ENCODE results near the gene DUT. TPM values are rescaled to one million over a fixed set of nuclear protein-coding genes. Genes with fewer than 3 reads are reported as not detected.

DUT gene
- total and polyA plus RNA-seq, 9 of the 15 experiments (the other 6 are each of a cell fraction or from before 2014, with no cell fraction given), result 13.9 to 235 (median 94.9) TPM

GRCh38 chr15:48330855-48331795, at the start of gene DUT (continued):
- TF ChIP-seq ZNF592 (IDR thresholded peaks at IDR 0.05), result no peak
- TF ChIP-seq PHF20 (IDR thresholded peaks at IDR 0.05; ENCODE audit: partially characterized antibody), result peak; percentile 77
- no peak for TF ChIP-seq TRIM28 (IDR thresholded peaks at IDR 0.05)
- no peak for TF ChIP-seq MCM7 (IDR thresholded peaks at IDR 0.05)
- TF ChIP-seq KDM5B (IDR thresholded peaks at IDR 0.05; ENCODE audit: insufficient replicate concordance, low read depth, low read length), result peak; percentile 90
- TF ChIP-seq JUND (IDR thresholded peaks at IDR 0.05; ENCODE audit: borderline replicate concordance, low read depth, low read length), result no peak
- TF ChIP-seq JUND (tag; IDR thresholded peaks at IDR 0.05; ENCODE audit: borderline replicate concordance, low read depth, low read length), result no peak
- no peak for TF ChIP-seq RFX1 (IDR thresholded peaks at IDR 0.05)
- TF ChIP-seq CEBPB (tag; IDR thresholded peaks at IDR 0.05), result no peak
- TF ChIP-seq ZSCAN29 (IDR thresholded peaks at IDR 0.05), result no peak
- no peak for TF ChIP-seq ZNF184 (CRISPR knock-in tag; IDR thresholded peaks at IDR 0.05)
- TF ChIP-seq LEF1 (IDR thresholded peaks at IDR 0.05), result no peak
- TF ChIP-seq ETV6 (IDR thresholded peaks at IDR 0.05; ENCODE audit: borderline replicate concordance in 1 of 2, low read depth in 2 of 2, low read length in 1 of 2), result no peak
- no peak for TF ChIP-seq ETV6 (CRISPR knock-in tag; IDR thresholded peaks at IDR 0.05; ENCODE audit: borderline replicate concordance)
- no peak for TF ChIP-seq CBX8 (IDR thresholded peaks at IDR 0.05; ENCODE audit: borderline replicate concordance, extremely low read depth, low read depth, low read length, poor library complexity, severe bottlenecking)
- TF ChIP-seq GATAD2A (IDR thresholded peaks at IDR 0.05), result no peak
- no peak for TF ChIP-seq RBM17 (IDR thresholded peaks at IDR 0.05; ENCODE audit: borderline replicate concordance, low read depth, low read length)
- TF ChIP-seq THRB (CRISPR knock-in tag; conservative IDR thresholded peaks at IDR 0.05), result no peak
- no peak for TF ChIP-seq ZNF134 (CRISPR knock-in tag; conservative IDR thresholded peaks at IDR 0.05)
- no peak for TF ChIP-seq TCF3 (CRISPR knock-in tag; IDR thresholded peaks at IDR 0.05)
- no peak for TF ChIP-seq KAT8 (IDR thresholded peaks at IDR 0.05; ENCODE audit: low read depth)
- TF ChIP-seq TFE3 (CRISPR knock-in tag; IDR thresholded peaks at IDR 0.05), result no peak
- no peak for TF ChIP-seq ARID2 (IDR thresholded peaks at IDR 0.05)

All from K562 (cell line).